Stomach (tissue), 4 donors: ENCODE results near the gene RNF220.

Experiments used
- EP300 ChIP-seq: sonication (generic); formaldehyde crosslinking; IDR thresholded peaks from one replicate; pipeline ENCODE4 v1.6.1; 2017; ENCODE audit warnings: antibody characterized with exemption
- POLR2A ChIP-seq, 4 donors: fragments of 450-650 bp; IDR thresholded peaks; one replicate each; pipeline ENCODE4 v1.6.1; 2016; ENCODE audit warnings: antibody characterized with exemption in 4 of 4, control low read depth in 2 of 4, mild to moderate bottlenecking in 1 of 4, moderate library complexity in 1 of 4
- POLR2AphosphoS5 ChIP-seq, 3 donors: sonication (generic); formaldehyde crosslinking; IDR thresholded peaks; one replicate each; pipeline ENCODE4 v1.6.1; 2016; ENCODE audit warnings: antibody characterized with exemption in 3 of 3
- TF ChIP-seq, protein P1 (sequence below), 7 experiments: fragments of 450-650 bp in 4 of 7; fragments of 200-600 bp in 3 of 7; sonication (generic) in 3 of 7; IDR thresholded peaks; one replicate each; pipeline ENCODE4 v1.5.1; 2016 to 2019; ENCODE audit warnings: antibody characterized with exemption in 7 of 7, control low read depth in 2 of 7, mild to moderate bottlenecking in 1 of 7

DNA sequence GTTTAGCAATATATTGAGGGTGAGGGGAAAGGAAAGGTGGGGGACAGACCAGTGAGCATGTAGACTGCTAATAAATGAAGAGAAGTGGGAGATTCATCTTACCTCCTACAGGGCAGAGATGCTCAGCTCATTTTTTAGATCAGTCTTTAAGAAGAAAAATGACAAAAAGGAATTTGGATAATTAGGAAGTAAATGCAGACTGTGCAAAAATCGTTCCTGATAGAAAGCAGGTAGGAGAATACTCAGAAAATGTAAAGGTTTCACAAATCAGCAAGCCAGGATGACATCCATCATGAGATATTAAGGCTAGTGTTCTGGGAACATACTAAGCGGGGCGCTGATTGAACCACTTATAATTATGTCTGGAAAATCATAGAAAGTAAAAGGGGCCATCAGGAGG lies 106.3 kb downstream of the RNF220 start:
- TF ChIP-seq, protein P1, sequence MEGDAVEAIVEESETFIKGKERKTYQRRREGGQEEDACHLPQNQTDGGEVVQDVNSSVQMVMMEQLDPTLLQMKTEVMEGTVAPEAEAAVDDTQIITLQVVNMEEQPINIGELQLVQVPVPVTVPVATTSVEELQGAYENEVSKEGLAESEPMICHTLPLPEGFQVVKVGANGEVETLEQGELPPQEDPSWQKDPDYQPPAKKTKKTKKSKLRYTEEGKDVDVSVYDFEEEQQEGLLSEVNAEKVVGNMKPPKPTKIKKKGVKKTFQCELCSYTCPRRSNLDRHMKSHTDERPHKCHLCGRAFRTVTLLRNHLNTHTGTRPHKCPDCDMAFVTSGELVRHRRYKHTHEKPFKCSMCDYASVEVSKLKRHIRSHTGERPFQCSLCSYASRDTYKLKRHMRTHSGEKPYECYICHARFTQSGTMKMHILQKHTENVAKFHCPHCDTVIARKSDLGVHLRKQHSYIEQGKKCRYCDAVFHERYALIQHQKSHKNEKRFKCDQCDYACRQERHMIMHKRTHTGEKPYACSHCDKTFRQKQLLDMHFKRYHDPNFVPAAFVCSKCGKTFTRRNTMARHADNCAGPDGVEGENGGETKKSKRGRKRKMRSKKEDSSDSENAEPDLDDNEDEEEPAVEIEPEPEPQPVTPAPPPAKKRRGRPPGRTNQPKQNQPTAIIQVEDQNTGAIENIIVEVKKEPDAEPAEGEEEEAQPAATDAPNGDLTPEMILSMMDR (IDR thresholded peaks at IDR 0.05) = no peak
- TF ChIP-seq POLR2A (IDR thresholded peaks at IDR 0.05) (no peak), POLR2AphosphoS5 (IDR thresholded peaks at IDR 0.05) (no peak), EP300 (no peak)
